ELR (cell line): ENCODE measurements around the gene RINT1.
"Not testable (repeated sequence)": the region's sequence is repeated elsewhere in the genome, so short reads cannot be mapped to it uniquely, and the experiment has no call there.

ENCODE experiments used
- DNase-seq: peaks from one replicate; pipeline ENCODE4 v3.0.0-alpha.2; 2015; ENCODE audit warnings: low read depth

Gene RINT1

GRCh38 chr7:105531792-105532671 is at the start of gene RINT1:
RINT1 (plus strand) TSS chr7:105532201; CDS start chr7:105532316, 115 bp downstream.
- peak; percentile 94 for DNase-seq

GRCh38 chr7:105487579-105488571 is 44.1 kb upstream of the RINT1 start:
- peak; percentile 86 for DNase-seq

GRCh38 chr7:105489409-105489808 is 42.6 kb upstream of the RINT1 start:
- no peak for DNase-seq

- no peak for DNase-seq
Observed at GRCh38 chr7:105493196-105493922, 38.6 kb upstream of the RINT1 start.

- DNase-seq = peak; percentile 73
Observed at GRCh38 chr7:105493923-105494315, 38.1 kb upstream of the RINT1 start.

- DNase-seq = peak; percentile 55
Observed at GRCh38 chr7:105496521-105496920, 35.5 kb upstream of the RINT1 start.

GRCh38 chr7:105497016-105497415 is 35.0 kb upstream of the RINT1 start:
- DNase-seq = no peak

GRCh38 chr7:105502173-105502572 is 29.8 kb upstream of the RINT1 start:
- DNase-seq = no peak

- no peak for DNase-seq
Observed at GRCh38 chr7:105512415-105512814, 19.6 kb upstream of the RINT1 start.

GRCh38 chr7:105512926-105513526 is 19.0 kb upstream of the RINT1 start:
- DNase-seq = no peak

- DNase-seq = not testable (repeated sequence)
Observed at GRCh38 chr7:105515610-105516009, 16.4 kb upstream of the RINT1 start.

GRCh38 chr7:105519353-105519752 is 12.6 kb upstream of the RINT1 start:
- peak; percentile 23 for DNase-seq

- DNase-seq = not testable (repeated sequence)
Observed at GRCh38 chr7:105520620-105521019, 11.4 kb upstream of the RINT1 start.

- peak; percentile 68 for DNase-seq
Observed at GRCh38 chr7:105521027-105521716, 10.8 kb upstream of the RINT1 start.

- peak; percentile 89 for DNase-seq
Observed at GRCh38 chr7:105521717-105522463, 10.1 kb upstream of the RINT1 start, which contains the start of gene PUS7. PUS7 (minus strand) TSS chr7:105522271; CDS start chr7:105508512, 13,759 bp downstream.

- DNase-seq = not testable (repeated sequence)
Observed at GRCh38 chr7:105524423-105524822, 7.6 kb upstream of the RINT1 start.

GRCh38 chr7:105524840-105525239 is 7.2 kb upstream of the RINT1 start:
- DNase-seq = no peak

GRCh38 chr7:105527737-105528136 is 4.3 kb upstream of the RINT1 start:
- not testable (repeated sequence) for DNase-seq

GRCh38 chr7:105530126-105530525 is 1.9 kb upstream of the RINT1 start:
- no peak for DNase-seq

- no peak for DNase-seq
Observed at GRCh38 chr7:105530546-105530945, 1.5 kb upstream of the RINT1 start.
